ENCODE results near the gene PLCB3. TPM values are rescaled to one million over a fixed set of nuclear protein-coding genes. Genes with fewer than 3 reads are reported as not detected.

Gene PLCB3
- total and polyA plus RNA-seq, 2 of the 13 experiments (the other 11 are each of a cell fraction or from before 2014, with no cell fraction given): 7.5 to 13.8 TPM

DNA sequence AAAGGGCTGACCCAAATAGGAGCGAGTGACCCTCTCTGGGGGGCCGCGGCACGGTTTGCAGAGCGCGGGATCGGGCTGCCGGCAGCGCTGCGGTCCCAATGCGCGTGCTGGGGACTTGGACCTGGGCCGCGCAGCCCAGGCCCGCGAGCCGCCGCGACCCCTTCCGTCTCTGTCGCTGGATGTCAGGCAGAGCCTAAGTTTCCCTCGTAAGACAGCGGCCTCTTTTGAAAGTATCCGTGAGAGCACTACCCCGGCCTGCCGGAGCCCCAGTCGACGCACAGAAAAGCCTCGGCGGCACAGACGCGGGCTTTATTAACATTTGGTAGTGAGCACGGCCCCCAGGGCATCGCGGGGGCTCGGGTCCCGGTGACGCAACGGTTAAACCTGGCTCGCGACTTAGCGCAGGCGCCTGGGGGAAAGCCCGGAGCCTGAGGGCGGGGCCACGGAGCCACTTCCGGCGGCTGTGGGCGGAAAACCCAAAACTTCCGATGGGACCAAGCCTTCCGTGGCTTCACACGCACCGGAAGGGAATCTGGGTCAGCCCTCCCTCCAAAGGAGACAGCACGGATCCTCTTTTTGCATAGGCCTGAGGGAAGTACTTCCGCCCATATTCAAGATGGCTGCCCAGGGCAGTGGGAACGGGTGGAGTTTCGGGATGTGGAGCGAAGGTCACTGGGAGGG is 18.4 kb downstream of the PLCB3 start (continued):
- TF ChIP-seq, protein P1, sequence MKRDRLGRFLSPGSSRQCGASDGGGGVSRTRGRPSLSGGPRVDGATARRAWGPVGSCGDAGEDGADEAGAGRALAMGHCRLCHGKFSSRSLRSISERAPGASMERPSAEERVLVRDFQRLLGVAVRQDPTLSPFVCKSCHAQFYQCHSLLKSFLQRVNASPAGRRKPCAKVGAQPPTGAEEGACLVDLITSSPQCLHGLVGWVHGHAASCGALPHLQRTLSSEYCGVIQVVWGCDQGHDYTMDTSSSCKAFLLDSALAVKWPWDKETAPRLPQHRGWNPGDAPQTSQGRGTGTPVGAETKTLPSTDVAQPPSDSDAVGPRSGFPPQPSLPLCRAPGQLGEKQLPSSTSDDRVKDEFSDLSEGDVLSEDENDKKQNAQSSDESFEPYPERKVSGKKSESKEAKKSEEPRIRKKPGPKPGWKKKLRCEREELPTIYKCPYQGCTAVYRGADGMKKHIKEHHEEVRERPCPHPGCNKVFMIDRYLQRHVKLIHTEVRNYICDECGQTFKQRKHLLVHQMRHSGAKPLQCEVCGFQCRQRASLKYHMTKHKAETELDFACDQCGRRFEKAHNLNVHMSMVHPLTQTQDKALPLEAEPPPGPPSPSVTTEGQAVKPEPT (CRISPR knock-in tag; IDR thresholded peaks at IDR 0.05; ENCODE audit: low read depth): no peak
- peak; percentile 98 for TF ChIP-seq GABPB1 (CRISPR knock-in tag; IDR thresholded peaks at IDR 0.05)
- peak; percentile 66; the same call in 1 of the 2 replicates for TF ChIP-seq FOXJ3 (CRISPR knock-in tag; IDR thresholded peaks at IDR 0.05; ENCODE audit: borderline replicate concordance)
- no peak; the same call in 1 of the 2 replicates for TF ChIP-seq MYC (CRISPR knock-in tag; IDR thresholded peaks at IDR 0.05; ENCODE audit: borderline replicate concordance)
- TF ChIP-seq, protein P2, sequence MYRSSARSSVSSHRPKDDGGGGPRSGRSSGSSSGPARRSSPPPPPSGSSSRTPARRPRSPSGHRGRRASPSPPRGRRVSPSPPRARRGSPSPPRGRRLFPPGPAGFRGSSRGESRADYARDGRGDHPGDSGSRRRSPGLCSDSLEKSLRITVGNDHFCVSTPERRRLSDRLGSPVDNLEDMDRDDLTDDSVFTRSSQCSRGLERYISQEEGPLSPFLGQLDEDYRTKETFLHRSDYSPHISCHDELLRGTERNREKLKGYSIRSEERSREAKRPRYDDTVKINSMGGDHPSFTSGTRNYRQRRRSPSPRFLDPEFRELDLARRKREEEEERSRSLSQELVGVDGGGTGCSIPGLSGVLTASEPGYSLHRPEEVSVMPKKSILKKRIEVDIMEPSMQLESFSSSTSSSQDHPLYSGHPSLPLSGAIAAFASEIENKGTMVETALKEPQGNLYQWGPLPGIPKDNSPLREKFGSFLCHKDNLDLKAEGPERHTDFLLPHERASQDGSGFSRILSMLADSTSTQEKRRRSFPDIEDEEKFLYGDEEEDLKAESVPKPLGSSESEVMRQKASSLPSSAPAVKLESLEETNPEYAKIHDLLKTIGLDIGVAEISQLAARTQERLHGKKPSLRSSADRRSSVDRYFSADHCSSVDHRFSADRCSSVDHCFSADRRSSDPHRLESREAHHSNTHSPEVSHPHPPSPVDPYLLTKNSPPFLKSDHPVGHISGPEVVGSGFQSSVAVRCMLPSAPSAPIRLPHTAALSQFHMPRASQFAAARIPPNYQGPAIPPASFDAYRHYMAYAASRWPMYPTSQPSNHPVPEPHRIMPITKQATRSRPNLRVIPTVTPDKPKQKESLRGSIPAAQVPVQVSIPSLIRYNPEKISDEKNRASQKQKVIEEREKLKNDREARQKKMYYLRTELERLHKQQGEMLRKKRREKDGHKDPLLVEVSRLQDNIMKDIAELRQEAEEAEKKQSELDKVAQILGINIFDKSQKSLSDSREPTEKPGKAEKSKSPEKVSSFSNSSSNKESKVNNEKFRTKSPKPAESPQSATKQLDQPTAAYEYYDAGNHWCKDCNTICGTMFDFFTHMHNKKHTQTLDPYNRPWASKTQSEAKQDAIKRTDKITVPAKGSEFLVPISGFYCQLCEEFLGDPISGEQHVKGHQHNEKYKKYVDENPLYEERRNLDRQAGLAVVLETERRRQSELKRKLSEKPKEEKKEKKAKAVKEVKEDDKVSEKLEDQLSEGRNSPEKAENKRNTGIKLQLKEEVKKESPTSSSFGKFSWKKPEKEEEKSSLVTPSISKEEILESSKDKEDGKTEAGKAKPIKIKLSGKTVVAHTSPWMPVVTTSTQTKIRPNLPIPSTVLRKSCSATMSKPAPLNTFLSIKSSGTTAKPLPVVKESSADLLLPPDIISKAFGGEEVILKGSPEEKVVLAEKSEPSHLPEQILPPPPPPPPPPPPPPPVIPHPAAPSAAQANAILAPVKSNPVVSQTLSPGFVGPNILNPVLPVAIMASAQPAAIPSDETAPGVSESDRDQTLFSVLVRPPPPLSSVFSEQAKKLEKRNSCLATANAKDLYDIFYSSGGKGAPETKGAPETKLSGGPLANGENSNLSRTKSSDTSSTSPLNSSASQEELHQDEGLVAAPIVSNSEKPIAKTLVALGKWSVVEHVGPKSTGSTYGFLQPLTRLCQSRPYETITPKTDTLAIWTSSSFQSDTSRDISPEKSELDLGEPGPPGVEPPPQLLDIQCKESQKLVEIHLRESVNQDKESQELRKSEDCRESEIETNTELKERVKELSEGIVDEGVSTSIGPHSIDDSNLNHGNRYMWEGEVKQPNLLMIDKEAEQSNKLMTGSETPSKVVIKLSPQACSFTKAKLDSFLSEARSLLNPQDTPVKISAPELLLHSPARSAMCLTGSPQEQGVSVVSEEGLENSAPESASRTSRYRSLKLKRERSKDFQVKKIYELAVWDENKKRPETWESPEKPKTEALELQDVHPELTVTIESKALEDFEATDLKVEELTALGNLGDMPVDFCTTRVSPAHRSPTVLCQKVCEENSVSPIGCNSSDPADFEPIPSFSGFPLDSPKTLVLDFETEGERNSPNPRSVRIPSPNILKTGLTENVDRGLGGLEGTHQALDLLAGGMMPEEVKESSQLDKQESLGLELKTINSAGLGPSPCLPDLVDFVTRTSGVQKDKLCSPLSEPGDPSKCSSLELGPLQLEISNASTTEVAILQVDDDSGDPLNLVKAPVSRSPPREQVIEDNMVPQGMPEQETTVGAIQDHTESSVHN (CRISPR knock-in tag; IDR thresholded peaks at IDR 0.05): no peak
- TF ChIP-seq, protein P3, sequence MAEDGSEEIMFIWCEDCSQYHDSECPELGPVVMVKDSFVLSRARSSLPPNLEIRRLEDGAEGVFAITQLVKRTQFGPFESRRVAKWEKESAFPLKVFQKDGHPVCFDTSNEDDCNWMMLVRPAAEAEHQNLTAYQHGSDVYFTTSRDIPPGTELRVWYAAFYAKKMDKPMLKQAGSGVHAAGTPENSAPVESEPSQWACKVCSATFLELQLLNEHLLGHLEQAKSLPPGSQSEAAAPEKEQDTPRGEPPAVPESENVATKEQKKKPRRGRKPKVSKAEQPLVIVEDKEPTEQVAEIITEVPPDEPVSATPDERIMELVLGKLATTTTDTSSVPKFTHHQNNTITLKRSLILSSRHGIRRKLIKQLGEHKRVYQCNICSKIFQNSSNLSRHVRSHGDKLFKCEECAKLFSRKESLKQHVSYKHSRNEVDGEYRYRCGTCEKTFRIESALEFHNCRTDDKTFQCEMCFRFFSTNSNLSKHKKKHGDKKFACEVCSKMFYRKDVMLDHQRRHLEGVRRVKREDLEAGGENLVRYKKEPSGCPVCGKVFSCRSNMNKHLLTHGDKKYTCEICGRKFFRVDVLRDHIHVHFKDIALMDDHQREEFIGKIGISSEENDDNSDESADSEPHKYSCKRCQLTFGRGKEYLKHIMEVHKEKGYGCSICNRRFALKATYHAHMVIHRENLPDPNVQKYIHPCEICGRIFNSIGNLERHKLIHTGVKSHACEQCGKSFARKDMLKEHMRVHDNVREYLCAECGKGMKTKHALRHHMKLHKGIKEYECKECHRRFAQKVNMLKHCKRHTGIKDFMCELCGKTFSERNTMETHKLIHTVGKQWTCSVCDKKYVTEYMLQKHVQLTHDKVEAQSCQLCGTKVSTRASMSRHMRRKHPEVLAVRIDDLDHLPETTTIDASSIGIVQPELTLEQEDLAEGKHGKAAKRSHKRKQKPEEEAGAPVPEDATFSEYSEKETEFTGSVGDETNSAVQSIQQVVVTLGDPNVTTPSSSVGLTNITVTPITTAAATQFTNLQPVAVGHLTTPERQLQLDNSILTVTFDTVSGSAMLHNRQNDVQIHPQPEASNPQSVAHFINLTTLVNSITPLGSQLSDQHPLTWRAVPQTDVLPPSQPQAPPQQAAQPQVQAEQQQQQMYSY (CRISPR knock-in tag; IDR thresholded peaks at IDR 0.05): peak; percentile 39; the same call in 1 of the 2 replicates
- no peak for TF ChIP-seq MLLT10 (CRISPR knock-in tag; IDR thresholded peaks at IDR 0.05)
- TF ChIP-seq, protein P4, sequence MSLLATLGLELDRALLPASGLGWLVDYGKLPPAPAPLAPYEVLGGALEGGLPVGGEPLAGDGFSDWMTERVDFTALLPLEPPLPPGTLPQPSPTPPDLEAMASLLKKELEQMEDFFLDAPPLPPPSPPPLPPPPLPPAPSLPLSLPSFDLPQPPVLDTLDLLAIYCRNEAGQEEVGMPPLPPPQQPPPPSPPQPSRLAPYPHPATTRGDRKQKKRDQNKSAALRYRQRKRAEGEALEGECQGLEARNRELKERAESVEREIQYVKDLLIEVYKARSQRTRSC (CRISPR knock-in tag; IDR thresholded peaks at IDR 0.05; ENCODE audit: low read depth): no peak
- TF ChIP-seq ZNF143 (CRISPR knock-in tag; IDR thresholded peaks at IDR 0.05): peak; percentile 90
